Astrocyte of the cerebellum (primary cell): ENCODE measurements around the gene HILPDA.

Experiments used
- DNase-seq: peaks from one replicate; pipeline ENCODE4 v3.0.0-alpha.2; 2011; ENCODE audit warnings: low read depth
- H3K4me3 ChIP-seq: 2 replicates; pipeline ENCODE4 v1.5.1; 2011; ENCODE audit warnings: mild to moderate bottlenecking, low read depth, low read length, moderate library complexity
- in situ Hi-C: cut with HindIII; loops from 2 replicates; pipeline ENCODE4 v1.10.0; 2017; ENCODE audit warnings: low sequenced_read_pairs
- TF ChIP-seq, protein P1 (sequence below): IDR thresholded peaks from 2 replicates; pipeline ENCODE4 v1.5.1; 2012; ENCODE audit warnings: low read length, low read depth, moderate library complexity, mild to moderate bottlenecking; ENCODE audit errors: missing control alignments

The HILPDA gene

DNA sequence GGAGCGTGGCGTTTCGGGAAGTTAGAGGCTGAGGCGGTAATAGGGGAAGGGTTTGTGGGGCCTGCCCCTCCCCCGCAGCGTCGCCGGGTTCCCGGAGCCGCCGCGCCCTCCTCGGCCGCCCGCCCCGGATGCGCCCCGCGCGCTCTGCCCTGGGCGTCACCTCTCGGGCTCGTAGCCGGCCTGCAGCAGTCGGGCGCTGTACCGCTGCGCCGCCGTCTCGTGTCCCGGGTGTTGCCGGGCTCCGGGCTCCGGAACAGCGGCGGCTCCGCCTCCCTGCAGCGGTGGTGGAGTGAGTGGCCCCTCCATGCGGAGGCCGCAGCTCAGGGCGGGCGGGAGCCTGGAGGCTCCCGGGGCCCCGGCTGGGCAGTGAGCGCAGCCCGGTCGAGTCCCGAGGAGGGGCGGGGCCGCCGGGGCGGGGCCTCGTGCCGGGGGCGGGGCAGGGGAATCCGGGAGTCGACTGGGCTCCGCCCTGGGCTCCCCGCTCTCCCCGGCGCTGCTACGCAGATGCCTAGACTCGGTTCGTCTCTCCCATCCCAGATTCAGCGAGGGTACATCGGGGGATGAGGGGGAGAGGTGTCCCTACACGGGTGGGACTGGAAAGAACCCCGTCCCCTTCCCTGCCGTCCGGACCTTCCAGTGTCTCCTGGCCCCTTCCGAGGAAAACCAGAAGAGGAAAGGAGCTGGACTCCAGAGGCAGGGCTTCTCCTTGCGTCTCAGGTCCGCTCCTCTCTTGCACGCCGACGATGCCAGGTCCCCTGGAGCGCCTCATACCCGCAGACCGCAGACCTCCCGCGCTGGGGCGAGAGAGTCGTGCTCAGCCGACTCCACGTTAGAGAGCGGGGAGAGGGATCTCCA, 45.9 kb upstream of the HILPDA start, which contains the start of gene IMPDH1:
Gene IMPDH1 (minus strand): TSS at position 387 of the 855 bp plus-strand sequence. CDS start 81 bp downstream, at position 306.
- peak within 1 kb of the TSS; percentile 52 for H3K4me3 ChIP-seq
- TF ChIP-seq, protein P1, sequence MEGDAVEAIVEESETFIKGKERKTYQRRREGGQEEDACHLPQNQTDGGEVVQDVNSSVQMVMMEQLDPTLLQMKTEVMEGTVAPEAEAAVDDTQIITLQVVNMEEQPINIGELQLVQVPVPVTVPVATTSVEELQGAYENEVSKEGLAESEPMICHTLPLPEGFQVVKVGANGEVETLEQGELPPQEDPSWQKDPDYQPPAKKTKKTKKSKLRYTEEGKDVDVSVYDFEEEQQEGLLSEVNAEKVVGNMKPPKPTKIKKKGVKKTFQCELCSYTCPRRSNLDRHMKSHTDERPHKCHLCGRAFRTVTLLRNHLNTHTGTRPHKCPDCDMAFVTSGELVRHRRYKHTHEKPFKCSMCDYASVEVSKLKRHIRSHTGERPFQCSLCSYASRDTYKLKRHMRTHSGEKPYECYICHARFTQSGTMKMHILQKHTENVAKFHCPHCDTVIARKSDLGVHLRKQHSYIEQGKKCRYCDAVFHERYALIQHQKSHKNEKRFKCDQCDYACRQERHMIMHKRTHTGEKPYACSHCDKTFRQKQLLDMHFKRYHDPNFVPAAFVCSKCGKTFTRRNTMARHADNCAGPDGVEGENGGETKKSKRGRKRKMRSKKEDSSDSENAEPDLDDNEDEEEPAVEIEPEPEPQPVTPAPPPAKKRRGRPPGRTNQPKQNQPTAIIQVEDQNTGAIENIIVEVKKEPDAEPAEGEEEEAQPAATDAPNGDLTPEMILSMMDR, result no peak
- DNase-seq, result peak; percentile 69
- in situ Hi-C loops, result no loop called here

DNA sequence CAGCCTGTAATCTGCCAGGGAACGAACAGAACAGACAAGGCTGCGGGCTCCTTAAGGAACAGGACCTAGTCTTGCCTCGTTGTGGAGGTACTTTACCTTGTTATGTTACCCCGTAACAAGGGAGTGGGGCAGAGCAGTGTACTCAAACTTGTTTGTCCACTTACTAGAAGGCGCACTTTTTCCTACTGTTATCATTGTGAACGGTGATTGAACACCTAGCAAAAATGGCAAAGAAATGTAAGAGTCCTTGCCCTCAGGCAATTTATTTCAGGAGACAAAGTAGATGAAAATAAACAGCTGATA, 45.3 kb upstream of the HILPDA start:
- in situ Hi-C loops, result no loop called here
- DNase-seq, result no peak
- TF ChIP-seq, protein P1, result no peak
- peak overlapping the region; percentile 52 for H3K4me3 ChIP-seq

DNA sequence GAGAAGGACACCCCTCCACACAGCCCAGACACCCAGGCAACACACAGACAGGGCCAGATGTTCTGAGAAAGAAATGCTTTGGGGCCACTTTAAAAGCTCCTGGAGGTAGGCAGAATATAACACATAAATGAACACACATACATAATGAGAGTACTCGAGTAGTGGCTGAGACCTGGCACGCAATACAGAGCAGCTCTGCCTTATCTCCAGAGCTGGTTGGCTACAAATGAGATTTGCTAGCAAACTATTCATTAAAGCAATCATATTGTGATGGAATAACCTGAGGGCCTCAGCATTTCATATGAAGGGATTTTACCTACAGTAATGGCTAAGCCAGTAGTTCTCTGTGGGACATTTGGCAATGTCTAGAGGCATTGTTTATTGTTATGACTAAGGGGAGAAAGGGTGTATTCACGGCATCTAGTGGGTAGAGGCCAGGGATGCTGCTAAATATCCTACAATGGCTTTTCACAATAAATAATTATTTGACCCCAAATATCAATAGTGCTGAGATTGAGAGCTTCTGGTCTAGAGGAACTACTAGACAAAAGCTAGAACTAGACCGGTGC, 40.4 kb upstream of the HILPDA start:
- H3K4me3 ChIP-seq, result no peak overlapping the region
- TF ChIP-seq, protein P1, result no peak
- in situ Hi-C loops, result no loop called here
- no peak for DNase-seq

DNA sequence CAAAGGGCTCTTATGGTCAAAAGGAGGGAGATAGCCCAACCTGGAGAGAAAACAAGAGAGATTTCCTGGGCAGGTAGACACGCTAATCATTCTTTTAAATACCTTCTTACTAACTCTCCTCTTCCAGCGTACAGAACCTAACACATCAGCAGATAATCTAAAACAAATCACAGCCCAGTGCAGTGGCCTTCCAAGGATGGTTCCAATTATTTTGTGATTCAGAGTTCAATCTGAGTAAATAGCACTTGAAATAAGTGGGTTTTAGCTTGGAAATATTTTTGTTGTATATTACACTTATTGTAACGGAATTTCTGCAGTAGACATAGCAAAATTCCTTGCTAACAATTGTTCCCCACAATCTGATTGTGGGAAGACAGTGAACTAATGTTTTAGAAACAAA, 38.6 kb upstream of the HILPDA start:
- in situ Hi-C loops, result no loop called here
- no peak overlapping the region for H3K4me3 ChIP-seq
- TF ChIP-seq, protein P1, result no peak
- no peak for DNase-seq

DNA sequence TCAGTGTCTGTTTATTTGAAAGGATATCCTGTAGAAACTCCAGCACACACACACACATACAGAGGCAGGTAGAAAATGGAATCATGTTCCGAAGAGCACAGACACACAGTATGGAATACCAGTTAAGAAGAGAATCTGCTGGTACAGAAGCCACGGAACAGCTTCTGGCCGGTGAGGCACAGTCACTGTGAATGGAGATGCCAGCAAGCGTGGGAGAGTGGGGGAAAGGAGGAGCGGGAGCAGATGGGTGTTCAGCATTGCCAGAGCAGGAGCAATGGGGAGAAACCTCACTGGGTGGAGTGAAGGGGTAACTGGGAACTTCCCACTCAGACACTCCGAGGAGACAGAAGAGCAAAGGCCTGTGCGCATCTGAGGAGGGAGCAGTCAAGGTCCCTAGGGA, 36.4 kb upstream of the HILPDA start:
- H3K4me3 ChIP-seq, result no peak overlapping the region
- DNase-seq, result no peak
- TF ChIP-seq, protein P1, result no peak
- in situ Hi-C loops, result no loop called here

DNA sequence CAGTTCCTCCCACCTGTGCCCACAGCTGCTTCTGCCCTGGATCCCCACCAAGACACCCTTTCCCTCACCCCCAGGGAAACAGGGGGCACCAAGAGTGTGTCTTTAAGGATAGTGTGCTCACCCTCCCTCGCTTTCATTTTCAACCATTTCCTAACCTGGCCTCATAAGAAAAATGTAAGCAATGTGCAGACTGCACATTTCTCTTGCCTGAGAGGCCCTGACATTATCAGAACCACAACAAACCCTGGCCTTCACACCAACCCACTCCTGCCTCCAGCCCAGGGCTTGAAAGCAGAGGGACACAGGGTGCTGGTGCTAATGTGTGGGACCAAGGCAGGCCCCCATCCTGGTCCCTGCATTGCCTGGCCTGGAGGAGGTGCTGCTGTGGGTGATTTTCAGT, 34.9 kb upstream of the HILPDA start:
- no peak overlapping the region for H3K4me3 ChIP-seq
- in situ Hi-C loops, result no loop called here
- DNase-seq, result no peak
- TF ChIP-seq, protein P1, result no peak
